SU-DHL-6 (cell line): ENCODE measurements around the gene PIEZO1.

ENCODE experiments used
- H2AFZ ChIP-seq: fragments of 200-600 bp; sonication (generic); 2 replicates; pipeline ENCODE4 v1.6.1; 2014; ENCODE audit warnings: low read depth, mild to moderate bottlenecking, moderate library complexity, mixed read lengths, antibody characterized with exemption, low read length; ENCODE audit not compliant: severe bottlenecking
- H3F3A ChIP-seq: fragments of 200-600 bp; shearing (Covaris generic); 2 replicates; pipeline ENCODE4 v1.6.0; 2016; ENCODE audit warnings: antibody characterized with exemption, mild to moderate bottlenecking; ENCODE audit not compliant: insufficient read depth
- H3K27ac ChIP-seq: fragments of 200-600 bp; sonication (generic); 2 replicates; pipeline ENCODE4 v1.5.1; 2016; ENCODE audit warnings: low read depth, mild to moderate bottlenecking, low read length, moderate library complexity, mixed read lengths
- H3K27me3 ChIP-seq: fragments of 200-600 bp; sonication (generic), shearing (Covaris generic); 2 replicates; pipeline ENCODE4 v1.6.0; 2014; ENCODE audit warnings: mild to moderate bottlenecking, low read length
- H3K36me3 ChIP-seq: fragments of 200-600 bp; sonication (generic); 2 replicates; pipeline ENCODE4 v1.6.1; 2014; ENCODE audit warnings: mild to moderate bottlenecking, low read length, mixed read lengths
- H3K4me2 ChIP-seq: fragments of 300-600, 200-600 bp; shearing (Covaris generic), sonication (generic); 2 replicates; pipeline ENCODE4 v1.6.0; 2014; ENCODE audit warnings: low read length, low read depth, mild to moderate bottlenecking; ENCODE audit not compliant: poor library complexity, severe bottlenecking
- H3K4me3 ChIP-seq: fragments of 200-600 bp; sonication (generic); 2 replicates; pipeline ENCODE4 v1.5.1; 2014; ENCODE audit warnings: antibody characterized with exemption, low read length, mild to moderate bottlenecking, mixed read lengths; ENCODE audit not compliant: insufficient read depth, poor library complexity, severe bottlenecking
- H3K79me2 ChIP-seq: fragments of 200-600 bp; sonication (generic); 2 replicates; pipeline ENCODE4 v1.6.1; 2014; ENCODE audit warnings: mild to moderate bottlenecking, low read length, moderate library complexity; ENCODE audit not compliant: insufficient read depth
- H3K9ac ChIP-seq: fragments of 200-600 bp; sonication (generic); 2 replicates; pipeline ENCODE4 v1.7.0; 2014; ENCODE audit warnings: mild to moderate bottlenecking, low read length
- H3K9me2 ChIP-seq: fragments of 200-600 bp; sonication (generic); replicated peaks from 2 replicates; pipeline ENCODE4 v1.6.1; 2014; ENCODE audit warnings: low read length; ENCODE audit not compliant: insufficient read depth
- H3K9me3 ChIP-seq: fragments of 200-600 bp; sonication (generic); 2 replicates; pipeline ENCODE4 v1.6.1; 2014; ENCODE audit warnings: low read length, mixed read lengths; ENCODE audit not compliant: insufficient read depth
- H4K20me1 ChIP-seq: fragments of 200-600 bp; sonication (generic); 2 replicates; pipeline ENCODE4 v1.6.1; 2014; ENCODE audit warnings: low read depth, mild to moderate bottlenecking, antibody characterized with exemption, low read length, moderate library complexity, mixed read lengths
- EZH2phosphoT487 ChIP-seq: fragments of 200-600 bp; sonication (generic), shearing (Covaris generic); conservative IDR thresholded peaks from 2 replicates; pipeline ENCODE4 v1.6.1; 2018; ENCODE audit warnings: mild to moderate bottlenecking, antibody characterized with exemption, low read length, moderate library complexity, mixed read lengths
- TF ChIP-seq, protein P1 (sequence below): fragments of 200-600 bp; sonication (generic); IDR thresholded peaks from one replicate; pipeline ENCODE4 v1.5.1; 2017; ENCODE audit warnings: antibody characterized with exemption, mild to moderate bottlenecking, low read length, moderate library complexity; ENCODE audit not compliant: insufficient read depth, poor library complexity, severe bottlenecking

PIEZO1 gene

DNA sequence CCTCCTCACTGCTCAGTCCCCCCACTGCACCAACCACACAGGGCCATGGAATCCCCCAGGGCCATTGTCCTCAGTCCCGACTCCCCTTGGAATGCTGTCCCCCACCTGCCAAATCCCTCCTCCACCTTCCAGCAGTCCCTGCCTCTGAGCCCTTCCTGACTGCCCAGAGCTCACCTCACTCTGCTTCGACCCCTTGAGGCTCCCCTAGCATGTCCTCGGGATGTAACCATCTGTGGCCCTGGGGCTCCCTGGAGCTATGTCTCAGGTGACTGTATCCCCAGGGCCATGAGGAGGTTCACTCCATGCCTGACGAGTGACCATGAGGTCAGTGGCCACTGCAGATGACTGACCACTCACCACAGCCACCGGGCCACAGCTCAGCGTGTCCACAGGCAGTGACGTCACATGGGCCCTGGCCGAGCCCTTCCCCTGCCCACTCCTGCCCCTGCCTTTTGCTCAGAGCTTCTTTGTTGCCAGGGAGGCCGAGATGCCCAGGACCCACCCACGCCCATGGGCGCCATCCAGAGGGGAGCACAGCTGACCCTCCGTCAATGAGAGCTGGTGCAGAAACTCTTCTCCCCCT lies 7.7 kb upstream of the PIEZO1 start:
- H3K4me2 ChIP-seq: no peak overlapping the region
- H3K27ac ChIP-seq: no peak overlapping the region
- H3K9ac ChIP-seq: no peak overlapping the region
- H4K20me1 ChIP-seq: no peaks in the 10 kb centered on the region
- H3F3A ChIP-seq: no peaks in the 10 kb centered on the region
- H3K9me3 ChIP-seq: no peaks in the 10 kb centered on the region
- no peak overlapping the region for H2AFZ ChIP-seq
- H3K36me3 ChIP-seq: no peaks in the 10 kb centered on the region
- TF ChIP-seq, protein P1, sequence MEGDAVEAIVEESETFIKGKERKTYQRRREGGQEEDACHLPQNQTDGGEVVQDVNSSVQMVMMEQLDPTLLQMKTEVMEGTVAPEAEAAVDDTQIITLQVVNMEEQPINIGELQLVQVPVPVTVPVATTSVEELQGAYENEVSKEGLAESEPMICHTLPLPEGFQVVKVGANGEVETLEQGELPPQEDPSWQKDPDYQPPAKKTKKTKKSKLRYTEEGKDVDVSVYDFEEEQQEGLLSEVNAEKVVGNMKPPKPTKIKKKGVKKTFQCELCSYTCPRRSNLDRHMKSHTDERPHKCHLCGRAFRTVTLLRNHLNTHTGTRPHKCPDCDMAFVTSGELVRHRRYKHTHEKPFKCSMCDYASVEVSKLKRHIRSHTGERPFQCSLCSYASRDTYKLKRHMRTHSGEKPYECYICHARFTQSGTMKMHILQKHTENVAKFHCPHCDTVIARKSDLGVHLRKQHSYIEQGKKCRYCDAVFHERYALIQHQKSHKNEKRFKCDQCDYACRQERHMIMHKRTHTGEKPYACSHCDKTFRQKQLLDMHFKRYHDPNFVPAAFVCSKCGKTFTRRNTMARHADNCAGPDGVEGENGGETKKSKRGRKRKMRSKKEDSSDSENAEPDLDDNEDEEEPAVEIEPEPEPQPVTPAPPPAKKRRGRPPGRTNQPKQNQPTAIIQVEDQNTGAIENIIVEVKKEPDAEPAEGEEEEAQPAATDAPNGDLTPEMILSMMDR: no peak
- TF ChIP-seq EZH2phosphoT487: no peak
- no peaks in the 10 kb centered on the region for H3K79me2 ChIP-seq
- H3K4me3 ChIP-seq: no peak overlapping the region
- H3K9me2 ChIP-seq: no peaks in the 10 kb centered on the region
- H3K27me3 ChIP-seq: no peaks in the 10 kb centered on the region

DNA sequence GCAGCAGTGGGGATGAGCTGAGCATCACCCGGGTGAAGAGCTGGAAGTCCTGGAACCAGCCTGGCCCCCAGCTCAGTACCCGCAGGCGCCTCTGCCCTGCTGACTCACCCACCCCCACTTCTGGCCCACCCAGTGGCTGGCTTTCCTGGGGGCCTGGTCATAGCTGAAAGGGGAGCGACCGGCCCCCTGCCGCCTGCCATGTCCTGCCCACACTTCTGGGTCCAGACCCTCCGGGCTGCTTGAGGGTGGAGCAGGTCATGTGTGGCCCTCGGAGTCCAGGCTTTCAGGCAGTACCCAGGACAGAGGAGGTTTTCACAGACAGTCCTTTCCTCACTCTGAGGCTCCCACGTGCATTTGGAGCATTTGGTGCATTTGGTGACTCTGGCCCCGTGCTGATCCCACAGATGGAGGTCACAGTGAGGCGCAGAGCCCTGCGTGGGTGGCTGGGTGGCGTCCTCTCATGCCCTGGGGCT lies 7.1 kb upstream of the PIEZO1 start:
- H3F3A ChIP-seq: no peaks in the 10 kb centered on the region
- no peak overlapping the region for H3K27ac ChIP-seq
- no peaks in the 10 kb centered on the region for H3K9me3 ChIP-seq

DNA sequence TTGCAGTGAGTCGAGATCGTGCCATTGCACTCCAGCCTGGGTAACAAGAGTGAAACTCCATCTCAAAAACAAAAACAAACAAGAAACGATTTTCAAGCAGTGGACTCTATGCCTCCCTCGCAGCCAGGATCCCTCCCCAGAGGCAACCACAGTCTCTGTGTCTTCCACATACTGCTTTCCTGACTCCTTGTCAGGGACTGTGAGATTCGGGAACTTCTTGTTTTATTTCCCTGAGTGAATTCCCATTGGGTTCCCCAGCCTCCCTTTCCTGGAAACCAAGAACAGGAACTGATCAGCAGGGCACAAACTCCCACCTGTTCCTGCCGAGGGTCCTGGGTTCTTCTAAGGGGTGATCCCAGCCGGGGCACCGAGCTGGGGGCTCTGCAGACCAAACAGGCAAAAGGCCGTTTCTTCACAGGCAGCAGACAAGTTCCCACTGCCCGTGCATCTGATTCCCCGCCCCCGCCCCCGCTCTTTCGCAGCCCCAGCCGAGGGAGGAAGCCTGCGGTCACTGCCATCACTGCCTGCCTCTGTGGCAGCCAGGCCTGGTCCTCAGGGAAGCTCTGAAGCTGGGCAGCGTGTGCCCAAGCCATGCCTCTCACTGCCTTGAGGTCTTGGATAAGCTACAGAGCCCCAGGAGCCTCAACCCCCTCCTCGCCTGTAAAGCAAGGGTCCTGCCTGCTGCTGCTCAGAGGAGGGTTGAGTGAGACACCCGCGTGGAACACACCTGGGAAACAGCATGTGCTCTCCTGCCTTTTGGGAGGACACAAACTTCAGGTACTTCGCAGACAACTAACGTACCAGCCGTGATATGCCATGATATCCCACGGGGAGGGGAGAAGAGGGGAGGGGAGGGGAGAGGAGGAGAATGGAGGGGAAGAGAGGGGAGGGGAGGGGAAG lies 5.5 kb upstream of the PIEZO1 start:
- Histone ChIP-seq H3F3A (no peaks in the 10 kb centered on the region), H3K9ac (no peak overlapping the region), H4K20me1 (no peaks in the 10 kb centered on the region), H3K79me2 (no peaks in the 10 kb centered on the region), H2AFZ (no peak overlapping the region), H3K27ac (no peak overlapping the region), H3K4me2 (no peak overlapping the region), H3K36me3 (no peaks in the 10 kb centered on the region), H3K27me3 (no peaks in the 10 kb centered on the region), H3K4me3 (no peak overlapping the region), H3K9me3 (no peaks in the 10 kb centered on the region), H3K9me2 (no peaks in the 10 kb centered on the region)
- TF ChIP-seq, protein P1: no peak
- TF ChIP-seq EZH2phosphoT487: no peak

More for the DNA sequence above, 7.1 kb upstream of the PIEZO1 start:
- H3K9me2 ChIP-seq: no peaks in the 10 kb centered on the region
- H2AFZ ChIP-seq: no peak overlapping the region
- no peak for TF ChIP-seq EZH2phosphoT487
- TF ChIP-seq, protein P1: no peak
- no peaks in the 10 kb centered on the region for H3K36me3 ChIP-seq
- H3K9ac ChIP-seq: no peak overlapping the region
- H3K4me2 ChIP-seq: no peak overlapping the region
- no peaks in the 10 kb centered on the region for H3K27me3 ChIP-seq
- H3K4me3 ChIP-seq: no peak overlapping the region
- no peaks in the 10 kb centered on the region for H4K20me1 ChIP-seq
- no peaks in the 10 kb centered on the region for H3K79me2 ChIP-seq
